ENCODE measurements around the gene MALSU1. TPM values are rescaled to one million over a fixed set of nuclear protein-coding genes. Genes with fewer than 3 reads are reported as not detected.
A peak's percentile ranks its signal among the peaks of the same experiment; 100 is the strongest.

The MALSU1 gene
- total RNA-seq, 1 donor = 38.4 TPM

DNA sequence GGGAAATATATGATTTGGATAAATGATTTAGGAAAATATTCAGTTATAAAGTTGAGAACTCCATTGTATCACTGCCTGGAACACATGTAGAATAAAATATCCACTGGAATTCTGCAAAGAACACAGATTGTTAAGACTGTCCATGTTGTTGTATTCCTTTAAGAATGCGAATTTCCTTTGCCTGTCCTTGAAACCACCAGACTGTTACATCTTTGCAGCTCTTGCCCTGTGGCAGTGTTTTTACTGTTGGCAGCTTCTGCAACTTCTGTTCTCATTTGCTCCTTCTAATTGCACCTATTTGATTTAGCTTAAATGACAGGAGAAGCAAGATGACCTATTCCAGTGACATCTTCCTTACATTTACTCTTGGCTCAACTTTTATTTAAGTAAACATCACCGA, 39.7 kb downstream of the MALSU1 start:
- Histone ChIP-seq H3K36me3 (ENCODE audit: insufficient read depth, low read length) (peaks cover 9% of the 10 kb centered on the region), H2AFZ (ENCODE audit: low read length) (no peak overlapping the region), H3K27ac (ENCODE audit: low read depth, low read length) (no peak overlapping the region), H3K27me3 (ENCODE audit: insufficient read depth, low read length) (no peaks in the 10 kb centered on the region), H3K79me2 (ENCODE audit: insufficient read depth, low read length) (no peaks in the 10 kb centered on the region), H3K4me3 (ENCODE audit: insufficient read depth, low read length) (no peak overlapping the region), H3K4me1 (ENCODE audit: insufficient read depth, low read length) (peaks cover 31% of the 10 kb centered on the region), H4K20me1 (ENCODE audit: insufficient read depth, low read length) (peaks cover 3% of the 10 kb centered on the region), H3K9me3 (ENCODE audit: low read depth, low read length) (peaks cover 2% of the 10 kb centered on the region), H3K4me2 (ENCODE audit: insufficient read depth, low read length) (no peak overlapping the region)
- DNase-seq (ENCODE audit: insufficient read length, low spot score, missing footprints) = no peak
- TF ChIP-seq, protein P1, sequence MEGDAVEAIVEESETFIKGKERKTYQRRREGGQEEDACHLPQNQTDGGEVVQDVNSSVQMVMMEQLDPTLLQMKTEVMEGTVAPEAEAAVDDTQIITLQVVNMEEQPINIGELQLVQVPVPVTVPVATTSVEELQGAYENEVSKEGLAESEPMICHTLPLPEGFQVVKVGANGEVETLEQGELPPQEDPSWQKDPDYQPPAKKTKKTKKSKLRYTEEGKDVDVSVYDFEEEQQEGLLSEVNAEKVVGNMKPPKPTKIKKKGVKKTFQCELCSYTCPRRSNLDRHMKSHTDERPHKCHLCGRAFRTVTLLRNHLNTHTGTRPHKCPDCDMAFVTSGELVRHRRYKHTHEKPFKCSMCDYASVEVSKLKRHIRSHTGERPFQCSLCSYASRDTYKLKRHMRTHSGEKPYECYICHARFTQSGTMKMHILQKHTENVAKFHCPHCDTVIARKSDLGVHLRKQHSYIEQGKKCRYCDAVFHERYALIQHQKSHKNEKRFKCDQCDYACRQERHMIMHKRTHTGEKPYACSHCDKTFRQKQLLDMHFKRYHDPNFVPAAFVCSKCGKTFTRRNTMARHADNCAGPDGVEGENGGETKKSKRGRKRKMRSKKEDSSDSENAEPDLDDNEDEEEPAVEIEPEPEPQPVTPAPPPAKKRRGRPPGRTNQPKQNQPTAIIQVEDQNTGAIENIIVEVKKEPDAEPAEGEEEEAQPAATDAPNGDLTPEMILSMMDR (IDR thresholded peaks at IDR 0.05; ENCODE audit: extremely low read depth, low read depth, low read length) = no peak

DNA sequence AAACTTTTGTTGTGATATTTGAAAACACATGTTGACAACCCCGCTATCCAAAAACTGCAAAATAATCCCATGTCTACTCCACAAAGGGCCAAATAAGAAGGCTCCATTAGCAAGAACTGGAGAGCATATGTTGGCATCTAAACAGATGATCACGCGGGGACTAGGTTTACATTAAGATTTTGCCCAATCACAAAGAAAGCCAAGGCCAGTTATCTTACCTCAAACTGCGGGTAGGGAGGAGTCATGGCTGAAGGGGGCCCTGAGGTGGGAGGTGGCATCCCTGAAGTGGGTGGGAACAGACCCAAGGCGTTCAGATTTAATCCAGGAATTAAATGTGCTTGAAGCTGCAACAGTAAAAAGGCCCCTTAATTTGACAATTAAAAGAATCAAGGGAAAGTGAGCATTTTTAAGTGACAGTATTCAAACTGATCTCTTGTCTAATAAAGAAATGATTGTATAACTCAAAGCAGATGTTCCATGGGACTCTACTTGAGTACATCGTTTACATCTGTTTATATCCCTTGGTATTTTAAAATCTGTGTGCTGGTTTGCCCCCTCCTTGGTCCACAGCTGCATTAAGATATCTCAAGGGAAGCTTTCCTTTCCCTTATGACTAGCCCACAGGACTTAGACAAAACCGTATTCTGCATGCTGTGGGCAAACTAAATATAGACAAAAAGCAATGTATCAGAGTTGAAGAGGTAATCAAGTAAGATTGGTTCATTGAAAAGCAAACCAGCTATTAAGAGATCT, 42.9 kb downstream of the MALSU1 start:
- no peak overlapping the region for H3K4me3 ChIP-seq (ENCODE audit: insufficient read depth, low read length)
- no peak overlapping the region for H3K4me2 ChIP-seq (ENCODE audit: insufficient read depth, low read length)
- no peak overlapping the region for H3K27ac ChIP-seq (ENCODE audit: low read depth, low read length)
- TF ChIP-seq, protein P1 (IDR thresholded peaks at IDR 0.05; ENCODE audit: extremely low read depth, low read depth, low read length) = no peak
- H3K4me1 ChIP-seq (ENCODE audit: insufficient read depth, low read length) = peaks cover 25% of the 10 kb centered on the region
- DNase-seq (ENCODE audit: insufficient read length, low spot score, missing footprints) = no peak
- no peaks in the 10 kb centered on the region for H4K20me1 ChIP-seq (ENCODE audit: insufficient read depth, low read length)
- no peak overlapping the region for H2AFZ ChIP-seq (ENCODE audit: low read length)
- H3K79me2 ChIP-seq (ENCODE audit: insufficient read depth, low read length) = peaks cover 9% of the 10 kb centered on the region
- no peaks in the 10 kb centered on the region for H3K27me3 ChIP-seq (ENCODE audit: insufficient read depth, low read length)
- H3K9me3 ChIP-seq (ENCODE audit: low read depth, low read length) = peaks cover 2% of the 10 kb centered on the region
- peaks cover 14% of the 10 kb centered on the region for H3K36me3 ChIP-seq (ENCODE audit: insufficient read depth, low read length)

DNA sequence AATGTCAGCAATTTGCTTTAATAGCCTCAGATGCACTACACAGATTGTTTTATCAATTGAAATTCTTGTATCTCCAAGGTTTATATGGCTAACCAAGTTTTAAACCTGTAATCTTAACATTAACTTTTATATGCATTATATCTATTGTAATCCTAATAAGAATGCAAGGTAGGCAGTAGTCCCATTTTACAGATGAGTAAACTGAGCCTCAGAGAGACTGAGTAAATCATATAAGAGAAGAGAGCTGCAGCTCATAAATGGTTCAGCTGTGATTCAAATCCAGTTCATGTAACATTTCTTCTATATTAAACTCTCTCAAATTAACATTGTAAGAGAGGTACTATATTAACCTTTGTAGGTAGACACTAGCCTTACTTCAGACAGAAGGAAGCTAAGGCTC, 44.0 kb downstream of the MALSU1 start:
- H3K36me3 ChIP-seq (ENCODE audit: insufficient read depth, low read length) = peaks cover 9% of the 10 kb centered on the region
- no peak overlapping the region for H2AFZ ChIP-seq (ENCODE audit: low read length)
- TF ChIP-seq, protein P1 (IDR thresholded peaks at IDR 0.05; ENCODE audit: extremely low read depth, low read depth, low read length) = no peak

DNA sequence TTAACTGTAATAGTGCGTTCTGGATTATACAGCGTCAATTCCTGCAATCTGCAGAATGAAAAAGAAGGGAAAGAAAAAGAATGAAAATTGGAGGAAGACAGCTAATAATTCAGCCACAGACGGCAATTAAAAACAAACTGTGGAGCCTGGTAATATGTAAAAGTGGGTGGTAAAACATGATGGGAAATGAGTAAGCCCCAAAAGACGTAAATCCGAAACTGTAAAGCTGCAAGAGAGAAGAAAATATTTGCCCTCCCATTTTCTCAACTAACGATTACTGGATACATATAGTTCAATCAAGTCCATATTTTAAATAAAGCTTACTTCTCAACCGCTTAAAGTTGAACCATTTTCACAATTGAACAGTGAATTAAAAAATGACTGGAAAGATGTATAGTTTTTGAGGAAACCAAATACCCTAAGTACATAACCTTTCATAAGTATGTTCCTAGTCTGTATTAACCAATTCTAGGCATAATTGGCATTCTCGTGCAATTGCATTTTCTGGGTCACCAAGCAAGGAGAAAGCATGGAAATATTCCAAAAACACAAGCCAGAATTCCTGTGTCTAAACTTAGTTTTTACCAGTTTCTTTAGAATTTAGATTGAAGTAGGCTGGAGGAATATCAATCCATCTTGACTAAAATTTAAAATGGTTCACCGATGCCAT, 44.8 kb downstream of the MALSU1 start:
- Histone ChIP-seq H3K27ac (ENCODE audit: low read depth, low read length) (peak overlapping the region; percentile 1), H2AFZ (ENCODE audit: low read length) (no peak overlapping the region), H3K4me2 (ENCODE audit: insufficient read depth, low read length) (peak overlapping the region; percentile 41), H3K4me1 (ENCODE audit: insufficient read depth, low read length) (peaks cover 41% of the 10 kb centered on the region), H3K36me3 (ENCODE audit: insufficient read depth, low read length) (peaks cover 5% of the 10 kb centered on the region), H3K79me2 (ENCODE audit: insufficient read depth, low read length) (peaks cover 9% of the 10 kb centered on the region), H3K27me3 (ENCODE audit: insufficient read depth, low read length) (no peaks in the 10 kb centered on the region), H4K20me1 (ENCODE audit: insufficient read depth, low read length) (no peaks in the 10 kb centered on the region), H3K4me3 (ENCODE audit: insufficient read depth, low read length) (no peak overlapping the region), H3K9me3 (ENCODE audit: low read depth, low read length) (no peaks in the 10 kb centered on the region)
- DNase-seq (ENCODE audit: insufficient read length, low spot score, missing footprints) = no peak
- TF ChIP-seq, protein P1 (IDR thresholded peaks at IDR 0.05; ENCODE audit: extremely low read depth, low read depth, low read length) = no peak

More for the DNA sequence above, 44.0 kb downstream of the MALSU1 start:
- peaks cover 9% of the 10 kb centered on the region for H3K79me2 ChIP-seq (ENCODE audit: insufficient read depth, low read length)
- H3K27ac ChIP-seq (ENCODE audit: low read depth, low read length) = peak overlapping the region; percentile 1
- no peak overlapping the region for H3K4me2 ChIP-seq (ENCODE audit: insufficient read depth, low read length)
- H3K4me1 ChIP-seq (ENCODE audit: insufficient read depth, low read length) = peaks cover 36% of the 10 kb centered on the region
- no peaks in the 10 kb centered on the region for H3K27me3 ChIP-seq (ENCODE audit: insufficient read depth, low read length)
- H4K20me1 ChIP-seq (ENCODE audit: insufficient read depth, low read length) = no peaks in the 10 kb centered on the region
- no peak overlapping the region for H3K4me3 ChIP-seq (ENCODE audit: insufficient read depth, low read length)
- no peak for DNase-seq (ENCODE audit: insufficient read length, low spot score, missing footprints)
- no peaks in the 10 kb centered on the region for H3K9me3 ChIP-seq (ENCODE audit: low read depth, low read length)
